Measurements from ENCODE around the gene RBM6. TPM values are rescaled to one million over a fixed set of nuclear protein-coding genes. Genes with fewer than 3 reads are reported as not detected.
A peak's percentile ranks its signal among the peaks of the same experiment; 100 is the strongest.

RBM6 gene
- total RNA-seq, 2 donors from 2014 or later = 123 to 146 TPM

DNA sequence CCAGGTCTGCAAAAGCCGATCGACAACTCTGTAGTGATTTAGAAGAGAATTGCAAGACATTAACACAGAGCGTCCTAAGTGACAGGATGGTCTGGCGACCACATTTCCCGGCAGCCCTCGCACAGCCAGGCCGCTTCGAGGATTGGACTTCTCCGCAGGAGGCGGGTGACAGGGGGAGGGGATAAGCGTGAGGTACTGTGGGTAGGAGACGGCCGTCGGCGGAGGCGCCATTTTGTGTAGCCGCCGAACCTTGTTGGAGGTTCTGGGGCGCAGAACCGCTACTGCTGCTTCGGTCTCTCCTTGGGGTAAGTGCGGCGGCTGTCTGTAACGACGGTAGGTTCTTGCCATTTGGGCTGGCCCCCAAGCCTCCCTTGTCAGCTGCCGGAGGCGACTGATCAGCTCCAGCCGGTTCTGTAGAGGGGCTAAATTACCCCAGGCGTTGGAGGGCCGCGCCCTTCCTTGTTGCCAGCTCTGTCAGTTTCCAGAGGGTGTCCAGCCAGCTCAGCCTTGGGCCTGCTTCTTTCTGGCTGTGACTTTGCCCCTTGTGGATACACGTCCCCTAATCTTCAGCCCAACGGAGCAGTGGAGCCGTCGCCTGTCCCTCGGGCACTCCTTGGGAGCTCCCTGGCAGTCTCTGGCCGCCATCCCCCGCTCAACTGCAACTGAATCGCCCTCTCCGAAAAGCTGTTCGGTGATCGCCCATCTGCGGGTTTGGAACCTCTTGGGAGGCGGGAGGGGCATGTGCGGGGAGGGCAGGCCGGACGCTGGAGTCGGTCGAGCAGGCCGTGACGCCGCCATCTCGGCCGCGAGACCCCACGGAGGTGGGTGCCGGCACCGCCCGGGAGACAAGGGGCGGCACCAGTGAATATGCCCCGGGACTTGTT is 149.0 kb downstream of the RBM6 start, which contains the start of gene RBM5:
Gene RBM5, plus strand, starts transcription at position 195 of the 884 bp plus-strand sequence. CDS start 1,516 bp downstream, outside the sequence.
- Histone ChIP-seq H3K27me3 (no peaks in the 10 kb centered on the region), H3K27ac (peak within 1 kb of the TSS; percentile 89 to 96 (median 93)), H3K4me3 (peak within 1 kb of the TSS; percentile 94 to 99), H3K9me3 (no peaks in the 10 kb centered on the region), H3K4me1 (peaks cover 20% of the 10 kb centered on the region), H3K36me3 (replicated peaks in 1 of 2; ENCODE audit: insufficient read depth in 1 of 2, low read depth in 2 of 2) (peaks cover 7 to 14% of the 10 kb centered on the region in 2 donors)
- ATAC-seq (peak; percentile 99), DNase-seq (peak; percentile 91 to 95 (median 93))
- WGBS, 2 donors = 0 to 1% methylated on average over 24 to 61 of the region's 61 CpGs
- no peak for TF ChIP-seq CTCF (IDR thresholded peaks at IDR 0.05)
- TF ChIP-seq POLR2A (IDR thresholded peaks at IDR 0.05) = peak; percentile 18 to 78 (median 76)
- intact Hi-C loops (cut with DNase I) = no loop called here

DNA sequence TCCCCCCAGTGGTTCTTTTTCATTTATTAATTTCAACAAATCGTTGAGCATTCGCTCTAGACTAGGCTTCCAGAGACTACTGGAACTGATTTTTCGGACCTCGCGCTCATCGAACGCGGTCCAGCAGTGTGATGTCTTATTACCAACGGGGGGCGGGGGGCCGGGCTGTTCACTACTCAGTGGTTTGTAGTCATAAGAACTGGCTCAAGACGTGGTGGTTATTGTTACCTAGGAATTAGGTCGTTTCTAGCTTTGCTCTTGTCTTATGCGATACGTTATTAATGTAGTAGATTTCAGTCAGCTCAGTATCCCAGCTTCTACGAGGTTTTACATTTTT is 149.6 kb downstream of the RBM6 start:
- intact Hi-C loops (cut with DNase I) = no loop called here
- no peaks in the 10 kb centered on the region for H3K27me3 ChIP-seq
- peaks cover 7 to 18% of the 10 kb centered on the region in 2 donors for H3K36me3 ChIP-seq (replicated peaks in 1 of 2; ENCODE audit: insufficient read depth in 1 of 2, low read depth in 2 of 2)
- ATAC-seq (peak; percentile 4), DNase-seq (peak in 3 of 4 donors; percentile 10 to 35 (median 20))
- no peaks in the 10 kb centered on the region for H3K9me3 ChIP-seq
- TF ChIP-seq CTCF (IDR thresholded peaks at IDR 0.05) = no peak
- no peak for TF ChIP-seq POLR2A (IDR thresholded peaks at IDR 0.05)
- 0 to 1% methylated on average over 14 to 15 of the region's 16 CpGs for WGBS, 2 donors
- peak overlapping the region in 3 of 4 donors; percentile 92 to 96 (median 94) for H3K27ac ChIP-seq
- H3K4me3 ChIP-seq = peak overlapping the region; percentile 94 to 99
- H3K4me1 ChIP-seq = peaks cover 20% of the 10 kb centered on the region

DNA sequence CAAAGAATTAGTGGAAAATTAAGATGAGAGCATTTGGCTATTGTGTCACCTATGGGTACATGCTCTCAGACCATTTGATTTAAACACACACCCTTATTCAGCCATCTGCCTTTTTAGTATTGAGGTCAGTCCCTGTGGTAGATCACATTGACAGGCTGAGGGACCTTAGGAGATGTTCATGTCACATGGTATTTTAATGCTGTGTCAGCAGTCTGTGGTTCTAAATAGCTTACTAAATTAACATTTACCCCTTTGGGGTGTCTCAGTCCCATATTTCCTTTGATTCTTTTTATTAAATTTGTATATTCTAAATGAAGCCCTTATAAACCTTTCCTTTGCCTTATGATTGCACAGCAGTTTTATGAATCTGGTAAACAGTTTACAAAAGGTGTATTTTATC is 151.0 kb downstream of the RBM6 start:
- ATAC-seq (no peak), DNase-seq (no peak)
- Histone ChIP-seq H3K36me3 (replicated peaks in 1 of 2; ENCODE audit: insufficient read depth in 1 of 2, low read depth in 2 of 2) (peaks cover 8 to 32% of the 10 kb centered on the region in 2 donors), H3K9me3 (no peaks in the 10 kb centered on the region), H3K4me3 (no peak overlapping the region), H3K4me1 (peaks cover 20% of the 10 kb centered on the region), H3K27me3 (no peaks in the 10 kb centered on the region), H3K27ac (no peak overlapping the region)
- intact Hi-C loops (cut with DNase I) = no loop called here
- TF ChIP-seq POLR2A (IDR thresholded peaks at IDR 0.05) (no peak), CTCF (IDR thresholded peaks at IDR 0.05) (no peak)

DNA sequence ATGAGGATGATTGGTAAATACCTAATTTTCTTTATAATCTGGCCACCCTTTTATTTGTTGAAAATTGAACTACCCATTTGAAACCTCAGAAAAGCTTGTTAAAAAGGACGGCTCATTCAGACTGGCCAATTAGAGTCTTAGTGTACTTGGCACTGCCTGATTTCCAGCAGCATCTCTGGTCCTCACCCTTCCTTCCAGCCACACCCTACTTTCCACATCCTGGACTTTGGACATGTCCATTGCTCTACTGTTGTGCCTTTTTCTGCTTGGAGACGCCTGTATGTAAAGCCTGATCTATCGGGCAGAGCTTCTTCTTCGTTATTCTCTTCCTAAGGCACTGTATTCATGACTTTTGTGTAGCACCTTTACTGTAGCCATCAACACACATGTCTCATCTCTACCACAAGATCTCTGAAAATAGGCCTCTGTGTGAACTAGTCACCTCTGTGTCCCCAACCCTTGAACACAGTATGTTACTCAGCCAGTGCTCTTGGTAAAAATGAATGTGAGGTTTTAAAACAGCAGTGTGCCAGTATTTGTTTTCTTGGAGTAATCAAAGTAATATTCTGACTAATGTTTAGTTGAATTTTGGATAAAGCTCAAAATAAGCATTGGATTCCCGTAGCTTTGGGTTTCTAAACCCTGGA is 155.5 kb downstream of the RBM6 start:
- Histone ChIP-seq H3K36me3 (replicated peaks in 1 of 2; ENCODE audit: insufficient read depth in 1 of 2, low read depth in 2 of 2) (peaks cover 25 to 54% of the 10 kb centered on the region in 2 donors), H3K27ac (no peak overlapping the region), H3K27me3 (no peaks in the 10 kb centered on the region), H3K4me1 (peaks cover 11% of the 10 kb centered on the region), H3K4me3 (no peak overlapping the region), H3K9me3 (no peaks in the 10 kb centered on the region)
- intact Hi-C loops (cut with DNase I) = no loop called here
- ATAC-seq = no peak
- no peak for DNase-seq
- 79 to 83% methylated on average over 5 of the region's 5 CpGs for WGBS, 2 donors
- TF ChIP-seq POLR2A (IDR thresholded peaks at IDR 0.05) (no peak), CTCF (IDR thresholded peaks at IDR 0.05) (no peak)

All from body of pancreas (tissue), 4 donors.